GM10248 (cell line): Measurements from ENCODE around the gene LILRA1.
"Not testable (repeated sequence)": the region's sequence is repeated elsewhere in the genome, so short reads cannot be mapped to it uniquely, and the experiment has no call there.

Experiments
- CTCF ChIA-PET: fragments of 300-600 bp; sonication (Branson Sonifier 250); formaldehyde crosslinking; extraction: SDS; loops from one replicate; lab custom pipeline; 2021; ENCODE audit warnings: antibody characterized with exemption; lab: Yijun Ruan, JAX
- POLR2A ChIA-PET: fragments of 350-650 bp; sonication (Branson Sonifier 250); formaldehyde crosslinking; extraction: SDS; loops from one replicate; lab custom pipeline; 2020; ENCODE audit warnings: antibody characterized with exemption; lab: Yijun Ruan, JAX
- DNase-seq: peaks from one replicate; pipeline ENCODE4 v3.0.0; 2012; ENCODE audit errors: extremely low spot score
- TF ChIP-seq, protein P1 (sequence below): IDR thresholded peaks from 2 replicates; pipeline ENCODE4 v1.5.1; 2012; ENCODE audit warnings: mild to moderate bottlenecking, low read depth; ENCODE audit errors: extremely low read depth, missing control alignments, control extremely low read depth

Gene LILRA1

DNA sequence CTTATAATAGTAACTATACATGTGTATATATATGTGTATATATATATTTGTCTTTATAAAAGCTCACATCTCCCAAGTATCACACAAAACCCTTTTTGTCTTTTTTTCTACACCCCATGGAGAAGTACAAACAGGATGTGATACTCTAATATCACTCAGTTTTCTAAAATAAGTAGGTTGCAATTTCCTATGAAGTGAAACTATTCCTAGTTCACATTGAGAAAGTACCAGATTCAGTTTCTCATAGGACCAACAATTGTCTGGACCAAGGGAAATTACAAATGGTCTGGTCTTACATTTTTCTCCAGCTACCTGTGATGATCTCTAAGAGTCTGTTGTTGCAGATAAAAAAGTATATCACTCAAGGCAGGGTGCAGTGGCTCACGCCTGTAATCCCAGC, 19.0 kb downstream of the LILRA1 start:
- DNase-seq, result no peak
- CTCF ChIA-PET, result no interaction called here
- TF ChIP-seq, protein P1, sequence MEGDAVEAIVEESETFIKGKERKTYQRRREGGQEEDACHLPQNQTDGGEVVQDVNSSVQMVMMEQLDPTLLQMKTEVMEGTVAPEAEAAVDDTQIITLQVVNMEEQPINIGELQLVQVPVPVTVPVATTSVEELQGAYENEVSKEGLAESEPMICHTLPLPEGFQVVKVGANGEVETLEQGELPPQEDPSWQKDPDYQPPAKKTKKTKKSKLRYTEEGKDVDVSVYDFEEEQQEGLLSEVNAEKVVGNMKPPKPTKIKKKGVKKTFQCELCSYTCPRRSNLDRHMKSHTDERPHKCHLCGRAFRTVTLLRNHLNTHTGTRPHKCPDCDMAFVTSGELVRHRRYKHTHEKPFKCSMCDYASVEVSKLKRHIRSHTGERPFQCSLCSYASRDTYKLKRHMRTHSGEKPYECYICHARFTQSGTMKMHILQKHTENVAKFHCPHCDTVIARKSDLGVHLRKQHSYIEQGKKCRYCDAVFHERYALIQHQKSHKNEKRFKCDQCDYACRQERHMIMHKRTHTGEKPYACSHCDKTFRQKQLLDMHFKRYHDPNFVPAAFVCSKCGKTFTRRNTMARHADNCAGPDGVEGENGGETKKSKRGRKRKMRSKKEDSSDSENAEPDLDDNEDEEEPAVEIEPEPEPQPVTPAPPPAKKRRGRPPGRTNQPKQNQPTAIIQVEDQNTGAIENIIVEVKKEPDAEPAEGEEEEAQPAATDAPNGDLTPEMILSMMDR, result no peak
- POLR2A ChIA-PET, result no interaction called here

DNA sequence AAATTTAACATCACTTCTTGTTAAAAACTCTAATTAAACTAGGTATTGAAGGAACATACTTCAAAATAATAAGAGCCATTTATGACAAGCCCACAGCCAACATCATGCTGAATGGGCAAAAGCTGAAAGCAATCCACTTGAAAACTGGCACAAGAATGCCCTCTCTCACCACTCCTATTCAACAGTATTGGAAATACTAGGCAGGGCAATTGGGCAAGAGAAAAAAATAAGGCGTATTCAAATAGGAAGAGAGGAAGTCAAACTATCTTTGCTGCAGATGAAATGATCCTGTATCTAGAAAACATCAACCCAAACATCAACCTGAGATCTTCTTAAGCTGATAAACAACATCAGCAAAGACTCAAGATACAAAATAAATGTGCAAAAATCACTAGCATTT, 21.3 kb downstream of the LILRA1 start:
- no peak for DNase-seq
- TF ChIP-seq, protein P1, result no peak
- POLR2A ChIA-PET, result no interaction called here
- CTCF ChIA-PET, result interaction anchor here (0.9 to 1.5 kb wide), 3 partner anchors 24 to 133 kb away, joined by 3 to 4 read pairs (median 3); no protein-coding TSS in a partner anchor

DNA sequence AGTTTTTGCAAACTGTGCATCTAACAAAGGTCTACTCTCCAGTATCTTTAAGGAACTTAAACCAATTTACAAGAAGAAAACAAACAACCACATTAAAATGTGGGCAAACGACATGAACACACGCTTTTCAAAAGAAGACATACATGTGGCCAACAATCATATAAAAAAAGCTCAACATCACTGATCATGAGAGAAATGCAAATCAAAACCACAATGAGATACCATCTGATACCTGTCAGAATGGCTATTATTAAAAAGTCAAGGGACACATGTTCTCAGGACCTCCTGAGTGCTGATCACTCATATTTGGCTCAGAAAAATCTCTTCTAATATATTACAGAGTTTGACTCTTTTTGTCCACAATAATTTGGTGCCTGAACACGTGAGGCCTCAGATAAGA, 22.6 kb downstream of the LILRA1 start:
- CTCF ChIA-PET, result interaction anchor here (0.9 to 3.5 kb wide), 5 partner anchors 8 to 134 kb away, joined by 3 to 21 read pairs (median 9); no protein-coding TSS in a partner anchor
- TF ChIP-seq, protein P1, result no peak
- POLR2A ChIA-PET, result interaction anchor here (1.7 kb wide), 1 partner anchor 9 kb away, joined by 9 read pairs; no protein-coding TSS in a partner anchor
- DNase-seq, result no peak

DNA sequence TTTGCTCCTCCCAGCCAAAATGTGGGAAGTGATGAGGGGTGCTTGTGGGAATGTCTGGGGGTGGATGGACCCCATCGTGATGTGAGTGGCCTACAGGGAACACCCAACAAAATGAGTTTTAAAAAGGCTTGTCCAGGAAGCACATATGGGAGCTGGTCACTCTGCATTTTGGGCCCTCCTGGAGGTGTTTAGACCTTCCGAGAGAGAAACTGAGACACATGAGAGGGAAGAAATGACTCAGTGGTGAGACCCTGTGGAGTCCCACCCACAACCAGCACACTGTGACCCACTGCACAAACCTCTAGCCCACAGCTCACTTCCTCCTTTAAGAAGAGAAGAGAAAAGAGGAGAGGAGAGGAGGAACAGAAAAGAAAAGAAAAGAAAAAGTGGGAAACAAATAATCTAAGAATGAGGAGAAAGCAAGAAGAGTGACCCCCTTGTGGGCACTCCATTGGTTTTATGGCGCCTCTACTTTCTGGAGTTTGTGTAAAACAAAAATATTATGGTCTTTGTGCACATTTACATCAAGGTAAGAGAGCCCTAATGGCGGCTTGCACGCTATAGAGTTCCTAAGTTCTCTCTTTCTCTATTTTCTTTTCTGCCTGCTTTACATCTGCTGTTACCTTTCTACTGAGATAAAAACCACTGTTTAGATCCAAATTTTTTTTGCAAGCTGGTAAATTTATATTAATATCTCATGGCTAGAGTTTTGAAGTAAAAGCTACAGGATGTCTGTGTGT, 23.6 kb downstream of the LILRA1 start:
- POLR2A ChIA-PET, result interaction anchor here (0.6 to 1.7 kb wide), 3 partner anchors 10 to 153 kb away, joined by 3 to 9 read pairs (median 3); partner anchors contain the start of gene LENG9
- TF ChIP-seq, protein P1, result no peak
- CTCF ChIA-PET, result interaction anchor here (0.8 to 3.5 kb wide), 9 partner anchors 9 to 850 kb away, joined by 3 to 21 read pairs (median 4); no protein-coding TSS in a partner anchor
- DNase-seq, result peak; percentile 61

DNA sequence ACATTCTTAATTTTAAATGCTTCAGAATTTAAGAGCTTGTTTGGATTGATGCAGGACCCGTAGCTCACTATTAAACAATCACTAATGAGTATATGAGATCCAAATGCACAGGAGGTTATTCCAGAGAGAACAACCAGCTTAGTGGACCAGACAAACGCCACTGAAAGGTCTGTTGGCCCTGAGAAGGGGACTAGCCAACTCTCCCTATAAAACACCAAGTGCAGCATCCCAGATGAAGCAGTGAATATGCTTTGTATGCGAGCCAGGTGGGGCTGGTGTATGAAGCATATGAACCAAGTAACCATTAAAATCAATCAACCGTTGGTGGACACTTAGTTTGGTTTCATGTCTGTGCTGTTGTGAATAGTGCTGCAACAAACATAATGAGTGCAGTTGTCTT, 27.0 kb downstream of the LILRA1 start:
- ChIA-PET CTCF (interaction anchor here (1.8 to 3.6 kb wide), 2 partner anchors 33 to 142 kb away, joined by 7 to 20 read pairs; no protein-coding TSS in a partner anchor), POLR2A (interaction anchor here (0.5 kb wide), 1 partner anchor 48 kb away, joined by 5 read pairs; no protein-coding TSS in a partner anchor)
- TF ChIP-seq, protein P1, result no peak
- no peak for DNase-seq

DNA sequence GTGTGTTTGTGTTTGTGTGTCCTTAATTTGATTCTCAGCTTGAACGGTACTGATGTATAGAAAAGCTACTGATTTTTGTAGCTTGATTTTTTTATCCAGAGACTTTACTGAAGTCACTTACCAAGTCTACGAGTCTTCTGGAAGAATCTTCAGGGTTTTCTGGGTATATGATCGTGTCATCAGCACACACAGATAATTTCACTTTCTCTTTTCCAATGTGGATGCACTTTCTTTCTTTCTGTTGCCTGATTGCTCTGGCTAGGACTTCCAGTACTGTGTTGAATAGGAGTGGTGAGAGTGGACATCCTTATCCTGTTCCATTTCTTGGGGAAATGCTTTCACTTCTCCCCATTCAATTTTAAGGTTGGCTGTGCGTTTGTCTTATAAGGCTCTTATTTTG, 29.0 kb downstream of the LILRA1 start:
- CTCF ChIA-PET, result interaction anchor here (1.3 to 3.6 kb wide), 2 partner anchors 31 to 52 kb away, joined by 6 to 20 read pairs; no protein-coding TSS in a partner anchor
- POLR2A ChIA-PET, result no interaction called here
- TF ChIP-seq, protein P1, result no peak
- DNase-seq, result no peak

DNA sequence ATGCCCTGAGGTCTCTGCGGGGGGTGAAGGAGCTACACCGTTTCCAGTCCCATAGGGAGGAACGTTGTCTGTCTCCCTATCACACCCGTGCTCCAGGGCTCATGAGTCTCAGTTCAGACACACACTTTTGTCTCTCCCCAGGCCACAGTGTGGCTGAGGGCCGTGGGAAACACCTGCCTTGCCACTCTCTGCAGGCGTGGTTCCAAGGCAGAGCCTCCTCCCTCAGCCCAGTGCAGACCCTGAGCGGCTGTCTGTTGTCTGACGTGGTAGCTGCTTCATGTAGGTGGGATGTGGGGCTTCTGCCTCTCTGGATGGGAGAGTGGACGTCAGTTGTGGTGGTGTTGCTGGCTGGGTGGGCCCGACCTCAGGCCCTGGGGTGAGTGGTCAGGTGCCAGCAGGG, 30.8 kb downstream of the LILRA1 start:
- POLR2A ChIA-PET, DNase-seq, CTCF ChIA-PET: not testable (repeated sequence)

DNA sequence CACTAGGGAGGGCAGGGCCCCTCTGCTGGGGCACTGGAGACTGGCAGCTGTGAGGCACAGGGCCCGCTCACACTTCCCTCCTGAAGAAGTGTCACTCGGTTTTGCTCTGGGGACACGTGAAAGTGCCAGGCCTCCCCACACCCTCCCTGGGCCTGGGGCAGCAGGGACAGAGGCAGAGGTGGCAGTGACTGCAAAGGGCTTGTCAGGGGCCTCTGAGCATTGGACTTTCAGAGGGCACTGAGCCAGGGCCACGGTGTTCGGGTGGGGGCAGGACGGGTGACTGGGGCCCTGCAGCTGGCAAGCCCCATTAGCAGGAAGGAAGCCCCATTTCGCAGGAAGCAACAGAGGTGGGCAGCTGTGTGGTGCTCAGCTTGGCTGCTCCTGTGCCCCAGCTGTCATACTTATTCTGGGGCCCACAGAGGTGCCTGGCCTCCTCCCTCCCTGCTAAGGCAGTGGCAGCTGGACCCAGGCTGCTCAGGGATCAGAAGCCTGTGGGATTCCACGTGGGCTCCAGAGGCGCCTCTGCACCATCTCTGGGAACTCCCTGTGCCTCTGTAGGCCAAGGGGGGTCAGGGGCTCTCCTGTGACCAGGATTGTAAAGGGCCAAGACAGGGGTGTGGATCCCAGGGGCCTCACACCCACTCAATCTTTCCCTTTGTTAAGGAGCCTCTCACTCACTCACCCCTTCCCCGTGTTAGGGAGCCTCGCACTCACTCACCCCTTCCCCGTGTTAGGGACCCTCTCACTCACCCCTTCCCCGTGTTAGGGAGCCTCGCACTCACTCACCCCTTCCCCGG, 31.7 kb downstream of the LILRA1 start:
- POLR2A ChIA-PET, DNase-seq, CTCF ChIA-PET: not testable (repeated sequence)
